Stimulated activated CD4-positive, alpha-beta T cell treated with anti-CD3 and anti-CD28 coated beads, Interleukin-15, amount 100 ng/mL, for 24 hours (primary cell): Measurements from ENCODE around the gene CORO1C.

Experiments used
- DNase-seq: peaks from one replicate; pipeline ENCODE4 v3.0.0-alpha.2; 2020

The CORO1C gene

DNA sequence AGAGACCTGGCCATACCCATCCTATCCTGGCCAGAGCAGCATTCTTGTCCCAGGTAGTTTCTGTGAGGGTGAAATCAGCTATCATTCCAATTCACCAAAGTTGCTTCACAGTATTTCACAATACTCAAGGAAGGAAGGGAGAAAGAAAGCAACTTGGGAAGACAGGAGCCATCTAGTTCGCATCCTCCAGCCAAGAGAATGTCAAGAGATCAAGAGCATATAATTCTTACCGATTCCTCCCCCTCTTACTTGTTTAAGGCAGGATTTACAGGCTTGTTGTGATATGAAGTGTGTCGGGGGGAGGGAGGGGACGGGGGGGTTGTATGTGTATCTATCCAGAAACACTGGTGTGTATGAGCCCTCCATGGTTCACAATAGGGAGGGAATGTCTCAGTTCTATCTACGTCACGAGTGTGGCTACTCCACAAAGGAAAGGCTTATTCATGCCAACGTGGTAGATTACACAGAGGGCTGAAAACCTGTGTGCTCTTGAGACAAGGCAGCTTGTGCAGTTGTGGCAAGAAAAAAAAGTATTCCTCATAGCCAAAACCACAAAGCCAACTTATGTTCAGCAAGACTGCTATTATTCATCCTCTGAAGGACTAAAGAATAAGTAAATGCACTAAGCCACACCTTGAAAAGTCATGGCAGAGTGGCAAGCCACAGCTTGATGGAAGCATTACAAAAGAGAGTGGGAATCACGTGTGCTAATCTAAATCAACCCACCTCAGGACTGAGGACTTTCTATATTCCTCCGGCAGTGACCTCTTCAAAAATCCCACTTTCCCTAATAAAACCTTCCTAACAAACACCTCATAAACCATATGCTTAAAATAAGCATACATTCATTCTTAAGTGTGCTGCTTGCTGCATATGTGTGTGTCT is 35.0 kb downstream of the CORO1C start:
- DNase-seq, result peak; percentile 55

DNA sequence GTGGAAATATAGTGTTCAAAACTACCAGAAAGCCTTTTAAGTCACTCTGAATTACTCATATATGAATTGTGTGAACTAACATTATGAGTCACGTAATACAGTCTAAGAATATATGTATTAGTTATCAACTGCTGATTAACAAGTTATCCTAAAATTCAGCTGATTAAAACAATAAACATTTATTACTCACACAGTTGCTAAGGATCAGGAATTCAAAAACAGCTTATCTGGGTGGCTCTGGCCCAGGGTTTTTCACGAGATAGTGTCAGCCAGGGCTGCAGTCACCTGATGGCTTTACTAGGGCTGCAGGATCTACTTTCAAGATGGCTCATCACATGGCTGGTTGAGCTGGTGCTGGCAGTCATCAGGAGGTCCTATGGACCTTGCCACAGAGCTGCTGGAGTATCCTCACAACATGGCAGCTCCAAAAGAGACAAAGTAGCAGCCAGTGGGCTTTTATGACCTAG is 36.5 kb downstream of the CORO1C start:
- DNase-seq, result peak; percentile 47

DNA sequence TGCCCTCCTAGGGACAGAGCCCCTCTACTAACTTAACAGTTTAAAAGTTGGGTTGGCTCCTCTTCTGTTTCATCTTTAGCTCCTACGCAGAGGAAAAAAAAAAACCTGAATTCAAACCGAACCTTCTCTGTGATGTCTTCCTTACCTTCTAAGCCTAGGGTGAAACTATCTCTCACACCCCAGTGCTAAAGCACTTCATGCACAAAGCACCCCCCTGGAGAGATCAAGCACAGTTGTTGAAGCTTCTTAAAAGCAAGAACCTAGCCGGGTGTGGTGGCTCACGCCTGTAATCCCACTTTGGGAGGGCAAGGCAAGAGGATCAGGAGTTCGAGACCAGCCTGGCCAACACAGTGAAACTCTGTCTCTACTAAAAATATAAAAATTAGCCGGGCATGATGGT is 37.6 kb downstream of the CORO1C start:
- no peak for DNase-seq

DNA sequence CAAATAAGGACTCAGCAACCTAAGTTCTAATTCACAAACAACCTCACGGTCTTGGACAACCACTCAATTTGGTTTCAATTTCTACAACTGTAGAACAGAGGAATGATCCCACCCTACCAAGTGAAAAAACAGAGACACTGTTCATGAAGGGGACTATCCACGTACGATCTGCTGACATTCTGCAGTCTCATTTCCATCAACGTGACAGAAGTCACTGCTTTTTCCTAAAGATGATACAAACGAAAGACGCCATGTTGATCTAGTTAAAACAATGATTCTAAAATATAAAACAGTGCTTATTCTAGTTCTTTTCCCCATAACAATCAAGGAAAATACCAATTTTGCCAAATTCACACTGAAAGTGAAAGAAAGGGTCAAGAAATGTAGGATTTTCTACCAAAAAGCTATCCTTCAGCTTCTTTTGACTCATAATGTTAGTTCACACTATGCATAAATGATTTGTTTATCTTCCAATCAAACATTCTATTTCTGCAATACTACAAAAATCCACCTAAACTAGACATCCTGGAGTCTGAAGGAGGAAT is 38.1 kb downstream of the CORO1C start:
- no peak for DNase-seq

DNA sequence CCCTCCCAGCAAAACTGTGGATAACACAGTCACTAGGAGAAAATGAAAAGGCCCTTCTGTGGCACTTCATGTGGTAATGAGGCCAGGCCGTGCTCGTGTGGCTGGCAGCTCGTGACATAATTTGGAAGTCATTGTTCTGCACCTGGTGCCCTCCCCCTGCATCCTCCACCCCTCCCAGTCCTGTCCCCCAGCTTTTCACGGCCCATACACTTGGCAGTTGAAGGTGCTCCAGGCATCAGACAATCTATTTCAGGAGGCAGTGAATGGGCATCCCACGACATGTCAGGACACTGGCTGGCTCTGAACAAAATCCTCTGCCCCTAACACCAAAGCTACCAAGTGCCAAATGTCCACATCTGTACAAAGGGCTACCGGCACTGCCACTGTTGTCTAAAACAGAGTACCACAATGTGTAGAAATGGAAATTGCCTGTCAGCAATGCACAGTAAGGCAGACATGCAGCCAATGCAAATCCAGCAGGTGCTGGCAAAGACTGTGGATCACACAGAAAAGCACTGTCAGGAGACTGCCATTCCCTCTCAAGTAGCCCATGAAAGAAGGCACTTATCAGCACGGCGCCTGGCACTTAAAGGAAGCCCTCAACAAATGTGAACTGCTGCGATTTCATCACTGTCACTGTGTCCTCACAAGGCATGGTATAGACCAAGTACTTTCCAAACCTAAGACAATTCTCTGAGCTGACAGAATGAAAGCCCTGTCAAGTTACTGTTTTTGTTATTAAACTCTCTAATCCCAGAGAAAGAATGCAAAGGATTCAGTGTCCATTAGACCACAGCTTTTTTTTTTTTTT is 39.1 kb downstream of the CORO1C start:
- DNase-seq, result no peak

DNA sequence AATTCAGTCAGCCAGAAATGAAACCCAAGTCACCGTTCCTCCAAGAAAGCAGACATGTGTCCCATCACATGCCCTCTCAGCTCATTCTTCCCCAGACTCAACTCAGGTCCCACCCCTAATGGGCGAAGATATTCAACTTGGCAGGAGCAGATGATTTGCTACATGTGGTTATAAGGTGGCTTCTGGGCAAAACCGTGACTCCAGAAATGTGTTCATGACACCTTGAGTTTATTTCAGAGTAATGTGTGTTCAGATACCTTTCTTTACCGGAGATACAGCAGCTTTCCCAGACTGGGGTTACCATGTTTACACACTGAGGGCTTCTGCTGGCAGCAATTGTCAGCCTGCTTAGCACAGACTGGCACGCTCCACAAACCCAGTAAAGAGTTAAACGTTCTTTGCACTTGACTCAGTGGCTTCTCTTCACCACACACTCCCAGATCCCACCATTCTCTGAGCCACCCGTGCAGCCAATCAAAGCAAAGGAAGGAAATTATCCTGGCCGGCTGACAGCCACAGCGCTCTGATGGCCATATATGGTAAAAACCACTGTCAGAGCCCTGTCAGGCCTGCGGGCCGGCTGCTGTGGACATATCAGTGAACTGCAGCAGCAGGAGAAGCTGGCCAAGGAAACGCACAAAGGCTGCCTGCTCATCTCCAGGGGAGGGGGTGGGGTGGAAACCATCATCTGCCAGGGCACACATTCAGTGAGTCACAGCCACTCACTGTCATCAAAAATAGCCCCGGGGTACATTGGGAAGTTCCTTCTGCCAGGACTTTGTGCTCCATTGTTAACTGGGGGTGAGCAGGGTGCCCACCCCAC is 39.9 kb downstream of the CORO1C start:
- peak; percentile 86 for DNase-seq

DNA sequence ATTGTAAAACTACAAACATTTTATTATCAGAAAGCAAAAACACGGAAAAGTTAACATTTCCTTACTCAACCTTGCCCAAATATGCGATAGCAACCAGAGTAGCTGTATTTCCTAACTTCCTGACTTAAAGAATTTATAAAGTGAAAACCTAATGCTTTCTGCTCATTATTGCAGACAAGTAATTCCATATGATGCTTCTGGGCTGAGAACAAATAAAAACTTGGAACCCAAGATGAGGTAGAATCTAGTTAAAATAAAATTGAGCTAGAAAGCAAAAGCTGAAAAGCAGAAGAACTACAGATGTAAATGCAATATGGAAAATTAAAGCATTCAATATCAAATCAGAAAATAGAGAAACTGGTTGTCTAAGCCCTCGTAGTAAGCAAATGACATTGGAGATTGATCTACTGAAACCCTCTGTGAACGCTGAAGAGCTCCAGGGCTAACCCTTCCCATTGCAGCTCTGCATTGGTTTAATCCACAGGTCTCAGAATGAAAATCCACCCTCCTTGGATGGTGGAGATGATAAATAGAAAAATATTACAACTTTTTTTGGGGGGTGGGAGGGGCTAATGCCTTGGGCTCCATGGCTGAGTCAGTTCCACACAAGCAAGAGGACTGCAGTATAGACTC is 40.7 kb downstream of the CORO1C start:
- no peak for DNase-seq

DNA sequence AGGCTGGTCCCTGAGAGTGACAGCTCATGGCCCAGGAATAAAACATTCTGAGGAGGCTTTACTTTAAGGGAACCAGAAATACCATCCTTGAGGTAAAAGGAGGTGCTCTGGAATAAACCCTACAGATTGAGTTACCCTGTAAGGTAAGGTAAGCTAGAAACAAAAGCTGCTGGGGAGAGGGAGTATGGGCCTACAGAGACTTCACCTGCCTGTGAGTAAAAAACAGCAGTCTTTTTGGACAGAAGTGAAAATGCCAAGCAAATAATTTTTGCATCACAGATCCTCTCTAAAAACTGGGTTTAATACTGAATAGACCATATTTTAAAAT is 41.2 kb downstream of the CORO1C start:
- DNase-seq, result no peak

DNA sequence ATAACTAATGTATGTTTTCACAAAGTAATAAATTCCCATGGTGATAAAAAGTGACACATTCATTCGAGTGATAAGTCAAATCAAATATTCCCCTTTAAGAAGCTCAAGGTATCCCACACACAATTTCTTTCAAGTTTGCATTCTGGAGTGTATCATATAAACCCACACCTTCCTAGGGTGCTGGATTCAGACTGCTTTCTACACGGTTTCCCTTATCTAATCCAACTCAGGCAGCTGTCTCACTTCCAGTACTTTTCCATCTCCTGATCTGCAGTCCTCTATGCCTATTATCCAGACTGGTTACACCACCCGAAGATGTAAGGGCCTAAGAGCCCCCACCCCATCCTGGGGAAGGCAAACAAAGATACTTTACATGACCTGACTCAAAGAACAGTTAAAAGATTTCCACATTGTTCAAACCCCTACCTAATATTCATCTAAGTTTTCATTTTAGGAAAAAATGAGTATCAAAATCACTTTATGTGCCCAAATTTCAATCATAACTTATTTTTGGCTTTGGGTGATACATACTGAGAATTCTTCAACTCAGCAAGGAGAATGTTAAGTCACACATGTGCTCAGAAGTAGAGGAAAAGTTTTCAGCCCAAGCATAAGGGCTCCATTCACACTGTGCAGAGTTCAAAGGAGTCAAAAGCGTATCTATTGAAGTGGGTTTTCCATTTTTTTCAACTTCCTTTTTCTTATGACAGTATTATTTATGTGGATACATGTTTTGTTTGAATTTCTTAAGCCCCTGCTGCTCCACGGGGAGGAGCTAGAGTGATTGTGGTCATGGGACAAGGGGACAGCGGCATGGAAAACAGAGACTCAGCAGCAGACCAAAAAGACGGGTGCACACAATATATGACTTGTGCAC is 41.8 kb downstream of the CORO1C start:
- peak; percentile 60 for DNase-seq

DNA sequence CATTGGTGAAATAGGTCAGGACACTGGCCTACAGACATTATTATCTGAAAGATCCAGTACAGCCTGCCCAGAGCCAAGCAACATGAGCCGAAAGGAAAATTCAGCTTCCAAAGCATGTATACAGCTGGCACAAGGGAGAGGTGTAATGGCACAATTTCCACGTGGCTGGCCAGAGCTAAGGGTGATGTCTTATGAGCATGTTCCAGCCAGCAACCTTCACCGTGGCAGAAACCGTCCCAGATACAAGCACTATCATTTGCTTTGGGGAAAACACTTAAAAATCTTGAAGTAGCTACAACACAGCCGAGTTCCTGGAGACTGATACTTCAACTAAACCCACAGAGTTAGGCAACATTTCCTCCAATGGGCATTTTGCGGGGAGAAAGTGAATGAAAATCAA is 44.5 kb downstream of the CORO1C start:
- no peak for DNase-seq

DNA sequence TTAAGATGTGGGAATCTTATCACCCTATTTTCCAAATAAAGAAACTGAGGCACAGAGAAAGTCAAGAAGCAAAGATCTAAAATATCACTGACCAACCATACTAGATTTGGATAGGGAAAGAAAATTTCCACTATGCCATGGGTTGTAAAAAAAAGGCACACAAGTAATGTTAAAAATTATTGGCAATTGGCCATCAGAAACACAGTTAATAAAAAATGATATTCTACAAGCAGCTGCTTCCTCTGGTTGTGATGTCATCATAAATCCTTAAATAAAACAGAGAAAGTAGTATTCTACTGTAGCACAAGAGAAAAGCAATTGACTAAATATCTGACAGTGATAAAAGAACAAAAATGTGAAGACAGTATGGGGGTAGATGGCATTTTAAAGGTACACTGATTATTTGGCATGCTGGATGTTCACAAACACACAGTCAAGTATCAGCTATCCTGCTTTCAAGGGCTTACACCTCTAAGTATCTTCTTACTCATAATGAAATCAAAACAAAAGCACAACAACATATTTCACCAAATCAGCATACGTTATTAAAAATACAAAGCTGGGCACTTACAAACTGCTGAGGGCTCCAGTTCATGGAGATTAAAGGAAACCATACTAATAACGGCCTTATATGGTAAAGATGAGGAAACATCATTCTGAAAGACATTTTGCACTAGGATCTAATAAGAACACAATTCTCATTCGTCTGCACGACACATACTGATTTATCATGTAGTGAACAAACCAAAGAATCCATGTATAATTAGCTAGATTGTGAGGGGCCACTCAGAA is 45.7 kb downstream of the CORO1C start:
- DNase-seq, result no peak

DNA sequence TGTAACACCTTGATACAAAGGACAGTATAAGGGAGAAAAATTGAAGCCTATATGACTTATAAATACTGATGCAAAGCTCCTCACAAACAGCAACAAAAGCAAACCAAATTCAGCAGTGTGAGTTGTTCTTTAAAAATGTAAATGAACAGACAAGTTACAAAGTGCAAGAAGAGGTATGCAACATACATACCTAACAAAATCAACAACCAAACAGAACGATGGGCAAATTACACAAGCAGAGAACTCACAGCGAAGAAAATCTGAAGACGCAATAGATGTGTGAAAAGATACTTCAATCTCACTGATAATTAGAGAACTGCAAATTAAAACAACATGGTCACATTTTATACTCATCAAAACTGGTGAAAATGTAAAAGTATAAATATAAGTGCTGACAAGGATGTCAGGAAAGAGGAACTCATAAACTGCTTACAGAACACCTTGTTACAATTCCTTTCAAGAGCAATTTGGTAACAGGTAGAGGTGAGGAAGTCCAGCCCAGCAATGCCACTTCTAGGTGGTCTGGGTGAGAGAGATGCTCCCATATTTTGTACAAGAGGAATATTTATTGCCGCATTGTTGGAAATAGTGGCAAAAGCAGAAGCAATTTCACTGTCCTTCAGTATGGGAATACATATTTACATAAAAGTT is 47.3 kb downstream of the CORO1C start:
- no peak for DNase-seq

DNA sequence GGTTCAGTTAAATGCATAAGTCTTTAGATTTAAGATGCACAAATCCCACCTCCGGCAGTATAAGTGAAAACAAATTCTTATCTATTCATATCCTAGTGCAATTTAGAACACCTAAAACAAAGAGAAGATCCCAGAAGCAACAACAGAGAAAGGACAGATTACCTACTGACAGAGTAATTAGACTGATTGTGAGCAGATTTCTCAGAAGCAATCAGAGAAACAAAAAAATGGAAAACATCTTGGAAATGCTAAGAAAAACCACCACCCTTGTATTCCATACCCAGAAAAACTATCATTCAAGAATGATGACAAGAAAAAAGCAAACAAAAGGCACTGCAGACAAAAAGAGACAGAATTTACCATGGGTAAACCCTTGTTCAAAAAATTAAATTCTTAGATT is 50.0 kb downstream of the CORO1C start:
- DNase-seq, result no peak

DNA sequence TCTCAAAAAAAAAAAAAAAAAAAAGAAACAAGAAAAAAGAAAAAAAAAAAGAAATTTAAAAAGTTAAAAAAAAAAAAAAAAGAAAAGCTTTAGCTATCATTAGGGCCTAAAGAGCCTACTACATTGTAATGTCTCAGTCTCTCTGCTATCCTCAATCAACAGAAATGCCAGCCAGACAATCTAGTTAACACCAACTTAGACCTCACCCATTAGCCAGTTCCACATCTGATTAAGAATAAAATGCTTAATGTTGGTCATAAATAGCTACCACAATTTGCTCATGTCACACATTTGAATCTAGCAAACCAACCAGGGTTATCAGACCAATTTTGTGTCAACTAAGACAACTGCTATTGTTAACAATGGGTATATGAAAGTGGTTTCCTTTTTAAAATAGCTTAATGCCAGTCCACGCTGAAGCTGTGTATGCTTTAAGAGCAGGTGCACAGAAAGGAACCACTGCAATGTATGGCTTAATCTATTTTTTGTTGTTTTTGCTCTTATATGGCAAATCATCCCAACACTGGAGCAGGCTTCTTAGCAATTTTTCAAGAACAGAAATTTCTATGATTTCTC is 52.1 kb downstream of the CORO1C start:
- no peak for DNase-seq

DNA sequence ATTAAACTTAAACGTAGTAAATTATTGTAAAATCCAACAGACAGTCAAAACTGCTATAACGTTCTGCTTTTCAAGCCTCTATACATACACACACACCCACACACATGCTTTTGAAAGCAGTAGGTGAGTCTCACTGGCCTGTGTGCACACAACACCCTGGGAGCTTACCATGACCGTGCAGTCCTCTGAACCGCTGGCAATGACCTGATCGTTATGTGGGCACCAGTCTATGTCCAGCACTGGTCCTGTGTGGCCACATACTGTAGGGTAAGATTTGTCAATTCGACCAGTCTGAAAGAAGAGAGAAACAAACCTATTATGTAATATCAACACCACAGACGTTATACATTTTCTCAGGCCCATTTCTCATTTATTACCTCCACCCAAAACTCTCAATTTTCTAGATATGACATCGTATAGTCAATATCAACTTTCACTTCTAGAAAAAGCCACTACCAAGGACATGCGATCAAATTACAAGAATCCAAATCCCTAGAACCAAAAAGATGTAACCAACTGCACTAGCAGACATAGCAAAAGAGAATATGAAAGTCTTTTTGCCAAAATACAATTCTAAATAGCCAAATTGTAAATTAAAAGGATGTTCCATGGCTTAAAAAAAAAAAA is 53.1 kb downstream of the CORO1C start:
- no peak for DNase-seq

DNA sequence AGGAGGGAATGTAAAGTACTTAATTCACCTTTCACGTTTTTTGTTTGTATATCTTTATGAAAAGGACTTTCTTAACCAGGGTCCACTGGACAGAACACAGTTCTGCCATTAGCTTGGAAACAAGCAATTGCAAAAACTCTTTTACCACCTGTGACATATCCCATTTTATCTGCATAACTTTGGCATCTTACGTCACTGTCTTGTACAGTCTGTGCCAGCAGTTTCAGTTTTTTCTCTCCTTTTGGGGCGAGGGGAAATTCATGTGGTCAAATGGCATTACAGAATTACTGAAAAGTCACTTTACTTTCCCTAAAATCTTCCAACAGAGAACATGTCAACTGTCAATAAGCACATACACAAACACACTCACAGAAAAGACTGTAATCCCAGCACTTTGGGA is 53.9 kb downstream of the CORO1C start:
- DNase-seq, result no peak

DNA sequence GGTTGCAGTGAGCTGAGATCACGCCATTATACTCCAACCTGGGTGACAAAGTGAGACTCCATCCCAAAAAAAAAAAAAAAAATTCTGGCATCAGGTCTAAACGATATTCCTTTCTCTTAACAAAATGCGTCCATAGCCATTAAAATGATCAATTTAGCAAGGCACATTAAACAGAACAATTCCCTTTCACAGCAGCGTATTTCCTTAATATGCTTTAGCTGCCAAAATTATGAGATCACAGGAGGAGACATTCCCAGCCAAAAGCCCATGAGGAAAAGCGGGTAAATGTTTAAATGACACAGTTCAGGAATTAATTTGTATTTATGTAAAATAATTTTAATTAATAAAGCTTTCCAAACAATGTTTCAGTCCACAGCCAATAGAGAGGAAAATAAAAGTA is 54.6 kb downstream of the CORO1C start:
- DNase-seq, result no peak

DNA sequence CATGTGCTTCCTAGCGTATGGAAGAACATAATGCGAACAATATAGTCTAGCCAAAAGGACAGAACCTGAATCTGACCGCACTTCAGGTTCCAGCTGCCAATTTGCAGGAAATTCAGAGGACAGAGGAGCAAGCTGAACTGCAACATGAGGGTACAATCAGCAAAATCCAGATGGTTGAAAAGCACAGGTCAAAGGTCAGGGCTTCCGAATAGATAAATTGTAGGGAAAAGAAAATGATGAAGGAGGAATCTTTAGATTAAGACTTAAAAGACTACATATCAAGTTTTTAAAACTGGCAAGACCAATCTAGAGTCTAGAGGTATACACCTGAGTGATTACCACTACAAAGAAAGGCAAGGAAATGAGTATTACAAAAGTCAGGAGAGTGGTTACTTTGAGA is 55.5 kb downstream of the CORO1C start:
- DNase-seq, result no peak

DNA sequence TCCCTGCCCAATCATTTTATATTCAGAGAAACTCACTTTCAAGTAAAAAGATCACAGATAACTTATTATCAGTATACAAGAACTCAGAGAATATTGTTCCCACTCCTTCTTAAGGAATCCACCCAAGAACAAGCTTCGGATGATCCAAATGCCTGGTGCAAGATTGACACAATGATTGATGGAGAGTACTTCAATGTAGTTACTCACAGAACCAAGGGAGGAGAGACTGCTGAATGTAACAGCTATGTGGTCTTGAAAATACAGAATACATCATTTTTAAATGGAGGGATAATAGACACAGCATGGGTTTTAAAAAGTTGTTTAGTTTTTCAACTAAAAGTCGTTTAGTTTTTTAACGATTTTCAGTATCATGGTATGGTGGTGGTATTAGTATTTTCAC is 59.3 kb downstream of the CORO1C start:
- DNase-seq, result no peak
